Limb (tissue), 2 donors: Measurements from ENCODE around the gene CHRNA3.
"Not testable (repeated sequence)": the region's sequence is repeated elsewhere in the genome, so short reads cannot be mapped to it uniquely, and the experiment has no call there.

Experiments used
- DNase-seq, 2 donors: peaks; one replicate each; pipeline ENCODE4 v3.0.0-alpha.2; 2016; ENCODE audit errors: extremely low spot score in 2 of 2

The CHRNA3 gene

GRCh38 chr15:78617516-78617915 is 3.3 kb downstream of the CHRNA3 start:
- DNase-seq, result no peak

- no peak for DNase-seq
Observed at GRCh38 chr15:78617076-78617475, 3.7 kb downstream of the CHRNA3 start.

GRCh38 chr15:78616506-78616905 is 4.3 kb downstream of the CHRNA3 start:
- no peak for DNase-seq

- DNase-seq, result no peak
Observed at GRCh38 chr15:78615151-78615589, 5.6 kb downstream of the CHRNA3 start.

GRCh38 chr15:78614021-78614420 is 6.8 kb downstream of the CHRNA3 start:
- DNase-seq, result no peak

- DNase-seq, result not testable (repeated sequence)
Observed at GRCh38 chr15:78609551-78609950, 11.2 kb downstream of the CHRNA3 start.

GRCh38 chr15:78605680-78606079 is 15.1 kb downstream of the CHRNA3 start:
- DNase-seq, result no peak

GRCh38 chr15:78605201-78605600 is 15.6 kb downstream of the CHRNA3 start:
- no peak for DNase-seq

GRCh38 chr15:78604420-78604819 is 16.4 kb downstream of the CHRNA3 start:
- no peak for DNase-seq

- DNase-seq, result no peak
Observed at GRCh38 chr15:78603467-78603866, 17.3 kb downstream of the CHRNA3 start.

GRCh38 chr15:78599189-78599588 is 21.6 kb downstream of the CHRNA3 start:
- no peak for DNase-seq

- no peak for DNase-seq
Observed at GRCh38 chr15:78598348-78598747, 22.4 kb downstream of the CHRNA3 start.

- DNase-seq, result no peak
Observed at GRCh38 chr15:78597583-78597982, 23.2 kb downstream of the CHRNA3 start.

GRCh38 chr15:78574944-78575343 is 45.9 kb downstream of the CHRNA3 start:
- DNase-seq, result no peak

- DNase-seq, result no peak
Observed at GRCh38 chr15:78573416-78573815, 47.4 kb downstream of the CHRNA3 start.

- no peak for DNase-seq
Observed at GRCh38 chr15:78571382-78571781, 49.4 kb downstream of the CHRNA3 start.

GRCh38 chr15:78570710-78571109 is 50.1 kb downstream of the CHRNA3 start:
- no peak for DNase-seq

- no peak for DNase-seq
Observed at GRCh38 chr15:78567531-78567930, 53.3 kb downstream of the CHRNA3 start.

GRCh38 chr15:78565951-78566774 is 54.6 kb downstream of the CHRNA3 start:
- peak in 1 of 2 donors; percentile 39 for DNase-seq

GRCh38 chr15:78565097-78565950 is 55.5 kb downstream of the CHRNA3 start, which contains the start of gene CHRNA5:
Gene CHRNA5, plus strand, starts transcription at chr15:78565520. Its CDS starts 200 bp downstream, at chr15:78565720.
- peak; percentile 81 to 95 for DNase-seq

- DNase-seq, result no peak
Observed at GRCh38 chr15:78564743-78565096, 56.1 kb downstream of the CHRNA3 start.

- no peak for DNase-seq
Observed at GRCh38 chr15:78563092-78563491, 57.7 kb downstream of the CHRNA3 start.
